ENCODE measurements around the gene ATP11A.

ATP11A gene

DNA sequence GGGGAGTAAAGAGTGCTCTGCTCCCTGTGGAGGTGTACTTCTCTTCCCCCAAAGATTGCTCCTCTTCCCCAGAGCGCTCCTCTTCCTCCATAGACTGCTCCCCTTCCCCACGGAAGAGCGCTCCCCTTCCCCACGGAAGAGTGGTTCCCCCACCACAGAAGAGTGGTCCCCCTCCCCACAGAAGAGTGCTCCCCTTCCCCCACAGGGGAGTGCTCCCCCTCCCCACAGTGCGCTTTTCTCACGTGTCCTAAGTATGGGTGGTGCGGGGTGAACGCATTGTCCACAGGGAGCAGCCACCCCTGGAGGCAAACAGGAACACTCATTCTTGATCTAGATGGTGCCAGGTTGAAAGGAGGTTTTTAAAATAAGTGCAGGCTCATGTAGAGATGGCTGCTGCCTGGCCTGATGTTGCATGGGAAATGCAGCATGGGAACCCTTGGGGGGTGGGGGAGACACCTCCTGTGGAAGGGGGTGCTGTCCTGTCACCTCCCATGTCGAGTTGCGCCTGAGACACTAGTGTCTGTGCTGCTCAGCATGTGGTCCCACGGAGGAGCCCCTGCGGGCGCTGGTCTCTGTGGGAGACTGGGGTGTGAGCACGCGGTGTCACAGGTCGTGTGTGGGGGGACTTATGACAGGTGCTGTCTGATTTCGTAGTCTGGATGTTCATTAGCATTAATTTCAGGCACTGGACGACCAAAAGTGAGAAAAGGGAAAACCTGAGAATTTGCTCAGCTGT is 52.2 kb downstream of the ATP11A start:
- DNase-seq (ENCODE audit: low read depth): no peak

DNA sequence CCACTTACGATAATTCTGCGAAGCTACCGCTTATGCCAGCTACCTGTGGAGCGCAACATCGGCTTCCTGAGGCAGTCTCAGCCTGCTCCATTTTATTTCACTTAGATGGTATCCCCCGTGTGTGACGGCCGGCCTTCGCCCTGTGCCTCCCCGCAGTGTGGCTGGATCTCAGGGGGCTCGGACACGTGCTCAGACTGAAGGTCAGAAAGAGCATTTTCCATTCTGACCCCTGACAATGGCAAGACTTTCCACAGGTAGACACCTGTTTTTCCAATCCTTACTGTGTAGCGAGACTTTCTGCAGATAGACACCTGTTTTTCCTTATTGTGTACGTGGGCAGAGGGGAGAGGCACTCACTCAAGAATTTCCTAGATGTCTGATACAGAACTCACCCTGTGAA is 52.7 kb downstream of the ATP11A start:
- no peak for DNase-seq (ENCODE audit: low read depth)

DNA sequence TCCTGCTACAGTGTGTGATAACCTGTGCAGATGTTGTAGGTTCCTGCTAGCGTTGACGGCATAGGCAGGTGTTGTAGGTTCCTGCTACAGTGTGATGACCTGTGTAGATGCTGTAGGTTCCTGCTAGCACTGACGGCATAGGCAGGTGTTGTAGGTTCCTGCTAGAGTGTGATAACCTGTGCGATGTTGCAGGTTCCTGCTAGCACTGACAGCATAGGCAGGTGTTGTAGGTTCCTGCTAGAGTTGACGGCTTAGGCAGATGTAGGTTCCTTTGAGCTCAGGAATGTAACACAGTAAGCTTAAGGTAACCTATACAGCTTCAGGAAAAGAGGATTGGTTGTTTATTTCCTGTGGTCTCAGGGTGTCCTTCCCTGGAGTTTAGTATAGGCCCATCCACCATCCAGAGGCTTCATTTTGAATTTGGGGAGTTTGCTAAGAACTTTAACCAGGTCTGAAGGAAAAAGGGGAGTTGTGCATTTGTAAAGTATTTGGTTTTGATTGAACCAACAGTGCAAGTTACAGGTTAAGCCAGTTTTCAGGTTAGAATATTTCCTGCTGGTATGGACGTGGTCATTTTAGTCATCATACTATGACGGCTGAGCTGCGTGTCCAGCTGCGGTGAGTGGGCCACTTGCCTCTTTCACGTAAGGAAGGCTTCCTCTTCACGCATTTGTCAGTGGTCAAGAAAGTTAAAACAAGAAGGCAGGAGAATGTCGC is 53.8 kb downstream of the ATP11A start:
- no peak for DNase-seq (ENCODE audit: low read depth)

DNA sequence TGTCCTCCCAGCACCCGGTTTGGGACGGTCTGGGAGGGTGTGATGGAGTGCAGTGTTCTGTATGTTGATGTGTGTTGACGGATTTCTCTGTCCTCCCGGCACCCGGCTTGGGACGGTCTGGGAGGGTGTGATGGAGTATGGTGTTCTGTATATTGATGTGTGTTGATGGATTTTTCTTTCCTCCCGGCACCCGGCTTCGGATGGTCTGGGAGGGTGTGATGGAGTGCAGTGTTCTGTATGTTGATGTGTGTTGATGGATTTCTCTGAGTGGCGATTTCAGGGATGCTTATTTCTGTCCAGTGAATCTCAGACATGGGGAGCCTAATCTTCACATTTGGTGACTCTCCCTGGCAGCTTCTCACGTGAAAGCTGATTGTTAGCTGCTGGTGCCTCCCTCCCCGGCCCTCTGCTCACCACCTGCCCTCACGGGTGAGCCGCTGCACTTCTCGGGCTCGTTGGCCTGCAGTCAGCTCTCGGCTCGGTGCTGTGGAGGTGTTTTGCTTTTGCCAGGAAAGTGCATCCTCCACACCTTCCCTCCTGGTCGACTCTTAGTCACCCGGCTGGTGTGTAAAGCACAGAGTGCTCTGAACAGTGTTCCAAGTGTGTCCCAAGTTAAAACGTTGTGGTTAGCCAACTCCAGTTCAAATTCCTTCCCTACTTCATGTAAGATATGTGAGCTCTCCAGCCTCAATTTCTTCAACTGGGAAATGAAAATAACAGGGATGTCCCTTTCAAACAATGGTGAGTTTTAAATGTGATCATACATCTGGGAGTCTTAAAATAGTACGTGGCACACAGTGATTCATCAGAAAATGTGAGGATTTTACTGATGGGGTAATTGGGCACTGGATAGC is 54.6 kb downstream of the ATP11A start:
- DNase-seq (ENCODE audit: low read depth): peak; percentile 74

DNA sequence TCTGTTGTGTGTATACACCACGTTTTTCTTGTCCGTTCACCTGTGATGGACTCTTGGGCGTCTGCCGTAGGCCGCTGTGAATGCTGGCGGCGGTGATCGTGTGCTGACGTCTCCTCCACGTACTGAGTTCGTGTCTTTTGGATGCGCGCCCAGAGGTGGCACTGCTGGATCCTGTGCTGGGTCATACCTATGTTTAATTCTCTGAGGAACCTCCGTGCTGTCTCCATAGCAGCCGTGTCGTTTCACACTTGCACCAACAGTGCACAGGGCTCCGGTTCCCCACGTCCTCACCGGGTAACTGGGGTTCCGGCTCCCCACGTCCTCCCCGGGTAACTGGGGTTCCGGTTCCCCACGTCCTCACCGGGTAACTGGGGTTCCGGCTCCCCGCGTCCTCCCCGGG is 56.2 kb downstream of the ATP11A start:
- no peak for DNase-seq (ENCODE audit: low read depth)

DNA sequence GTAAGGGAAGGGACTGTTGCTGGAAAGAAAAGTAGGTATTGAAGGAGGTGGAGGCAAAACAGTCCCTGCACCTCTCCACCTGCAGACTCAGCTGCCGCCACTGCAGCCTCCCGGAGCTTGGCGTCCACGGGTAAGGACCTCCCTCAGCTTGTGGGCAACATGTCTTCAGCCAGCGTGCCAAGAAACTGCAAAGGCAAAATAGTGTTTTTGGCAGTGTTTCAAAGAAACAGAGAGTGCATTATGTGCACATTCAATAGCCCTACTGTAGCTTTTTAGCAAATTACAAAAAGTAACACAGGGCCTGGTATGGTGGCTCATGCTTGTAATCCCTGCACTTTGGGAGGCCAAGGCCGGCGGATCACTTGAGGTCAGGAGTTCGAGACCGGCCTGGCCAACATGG is 57.4 kb downstream of the ATP11A start:
- DNase-seq (ENCODE audit: low read depth): no peak

DNA sequence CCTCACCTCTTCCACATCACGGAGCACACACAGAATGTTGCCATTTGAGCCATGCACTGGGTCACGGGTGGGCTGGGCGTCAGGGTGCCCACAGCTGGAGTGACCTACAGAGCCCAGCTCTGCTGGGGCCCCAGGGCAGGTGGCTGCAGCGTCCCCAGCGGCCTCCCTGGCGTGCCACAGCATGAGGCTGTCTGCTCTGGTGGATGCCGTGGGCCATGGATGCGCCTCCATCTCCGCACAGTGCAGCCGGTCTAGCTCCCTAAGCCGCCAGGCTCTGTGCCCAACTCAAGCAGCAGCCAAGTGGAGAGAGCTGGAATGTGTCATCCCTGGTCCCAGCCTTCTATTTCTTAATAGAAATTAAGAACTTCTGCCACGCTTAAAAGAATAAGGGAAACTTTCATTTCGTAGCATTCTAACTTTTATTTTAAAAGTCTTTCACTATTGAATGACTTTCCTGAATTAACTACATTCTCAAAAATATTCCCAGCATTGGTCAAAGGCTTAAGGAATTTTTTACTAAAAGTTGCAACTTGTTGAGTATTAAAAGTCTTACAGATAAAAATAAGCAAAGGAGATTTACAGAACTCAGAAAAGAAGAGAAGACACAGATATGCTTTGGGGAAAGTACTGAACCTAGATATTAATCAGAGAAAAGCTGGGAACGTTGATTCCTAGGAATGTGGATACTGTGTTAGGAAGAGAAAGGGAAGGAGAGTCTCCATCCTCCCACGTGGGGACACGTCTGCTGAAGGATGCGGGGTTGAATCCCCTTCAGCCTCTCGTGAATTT is 59.3 kb downstream of the ATP11A start:
- DNase-seq (ENCODE audit: low read depth): peak; percentile 34

DNA sequence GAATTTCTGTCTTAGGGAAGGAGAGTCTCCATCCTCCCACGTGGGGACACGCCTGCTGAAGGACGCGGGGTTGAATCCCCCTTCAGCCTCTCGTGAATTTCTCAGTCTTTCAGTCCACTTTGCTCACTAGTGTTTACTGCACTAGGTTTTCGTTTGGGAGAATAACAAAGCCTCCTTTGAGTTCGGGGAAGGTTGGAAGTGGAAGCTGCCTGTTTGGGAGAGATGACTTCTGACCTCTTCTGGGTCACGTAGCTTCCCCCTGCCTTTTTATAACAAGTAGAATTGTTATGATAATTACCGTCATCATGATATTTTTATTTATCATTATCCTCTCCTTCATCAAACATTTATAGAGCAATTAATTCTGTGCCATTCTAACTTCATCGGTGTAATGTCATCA is 60.7 kb downstream of the ATP11A start:
- no peak for DNase-seq (ENCODE audit: low read depth)

DNA sequence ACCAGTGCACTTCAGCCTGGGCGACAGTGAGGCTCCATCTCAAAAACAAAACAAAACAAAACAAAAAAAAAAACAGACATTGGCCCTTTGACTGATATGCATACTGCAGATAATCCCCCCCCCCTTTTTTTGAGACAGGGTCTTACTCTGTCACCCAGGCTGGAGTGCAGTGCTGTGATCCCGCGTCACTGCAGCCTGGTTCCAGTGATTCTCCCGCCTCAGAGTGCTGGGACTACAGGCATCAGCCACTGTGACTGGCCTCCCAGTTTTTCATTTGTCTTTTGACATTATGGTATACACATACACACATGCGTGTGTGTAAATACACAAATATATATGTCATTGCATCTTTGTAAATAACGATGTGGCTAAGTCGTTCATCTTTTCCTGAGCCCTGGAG is 61.8 kb downstream of the ATP11A start:
- DNase-seq (ENCODE audit: low read depth): no peak

DNA sequence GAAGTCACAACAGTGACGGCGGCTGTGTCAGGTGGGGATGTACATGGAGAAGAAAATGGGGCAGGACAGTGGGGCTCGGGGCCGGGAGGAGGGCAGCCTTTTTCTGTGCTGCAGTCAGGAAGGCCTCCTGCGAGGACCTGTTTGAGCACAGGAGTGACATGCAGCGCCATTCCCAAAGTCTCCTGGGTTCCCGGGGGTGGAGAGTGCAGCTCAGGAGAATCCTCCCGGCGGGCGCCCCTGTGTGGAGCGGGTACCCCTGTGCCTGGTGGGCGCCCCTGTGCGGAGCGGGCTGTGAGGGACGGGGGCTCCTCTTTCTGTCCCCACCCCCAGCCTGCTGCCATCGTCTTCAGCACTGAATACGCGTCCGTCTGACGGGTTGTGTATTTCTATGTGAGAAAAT is 62.4 kb downstream of the ATP11A start:
- DNase-seq (ENCODE audit: low read depth): no peak

DNA sequence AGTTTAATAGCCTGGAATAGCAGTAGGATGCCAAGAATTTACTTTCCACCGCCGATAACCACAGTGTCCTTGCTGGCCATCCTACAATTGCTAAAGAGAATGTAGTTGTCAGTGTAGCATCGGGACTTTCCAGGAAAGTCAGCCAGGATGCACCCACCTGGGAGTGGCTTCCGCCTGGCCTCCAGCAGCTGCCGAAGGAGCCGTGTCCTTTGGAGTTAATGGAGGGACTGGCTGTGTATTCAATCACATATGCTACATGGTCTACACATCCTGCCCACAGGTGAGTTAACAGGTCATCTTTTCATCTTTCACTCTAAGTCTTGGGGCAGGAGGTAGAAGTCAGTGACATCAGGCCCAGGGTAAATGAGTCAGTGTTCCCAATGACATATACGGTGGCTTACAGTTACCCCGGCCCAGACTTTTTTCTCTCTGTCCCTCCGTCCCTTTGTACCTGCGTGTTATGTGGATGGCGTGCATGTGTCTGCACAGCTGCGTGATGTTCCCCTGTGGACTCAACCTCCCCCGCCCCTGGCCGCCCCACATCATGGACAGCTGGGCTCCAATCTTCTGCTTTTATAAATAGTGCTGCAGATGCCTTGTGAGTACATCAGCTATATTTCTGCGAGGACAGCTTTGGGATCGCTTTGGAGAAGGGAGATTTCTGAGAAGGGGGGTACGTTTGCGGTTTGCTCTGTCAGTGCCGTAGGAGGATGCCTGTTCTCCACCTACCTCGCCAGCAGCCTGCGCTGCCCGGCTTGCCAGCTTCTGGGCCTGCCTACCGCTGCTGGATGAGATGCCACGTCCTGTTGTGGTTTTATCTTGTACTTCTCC is 63.1 kb downstream of the ATP11A start:
- no peak for DNase-seq (ENCODE audit: low read depth)

DNA sequence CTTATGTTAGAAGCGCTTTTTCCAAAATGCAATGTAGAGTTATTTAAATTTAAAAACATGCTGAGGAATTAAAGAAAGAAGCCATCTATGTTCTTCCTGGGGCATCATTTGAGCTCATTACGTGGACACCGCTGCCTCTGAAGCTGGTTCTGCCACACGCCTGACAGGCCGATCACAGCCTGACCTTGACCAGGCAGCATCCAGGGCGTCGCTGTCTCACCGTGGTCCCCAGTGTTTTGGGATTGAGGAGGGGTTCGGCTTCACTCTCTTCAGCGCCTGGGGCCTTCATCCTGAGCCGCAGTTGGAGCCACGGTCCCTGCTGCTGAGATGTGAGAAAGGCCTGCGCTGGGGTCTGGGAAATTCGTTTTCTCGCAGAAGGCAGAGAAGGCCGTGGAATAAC is 64.0 kb downstream of the ATP11A start:
- no peak for DNase-seq (ENCODE audit: low read depth)

DNA sequence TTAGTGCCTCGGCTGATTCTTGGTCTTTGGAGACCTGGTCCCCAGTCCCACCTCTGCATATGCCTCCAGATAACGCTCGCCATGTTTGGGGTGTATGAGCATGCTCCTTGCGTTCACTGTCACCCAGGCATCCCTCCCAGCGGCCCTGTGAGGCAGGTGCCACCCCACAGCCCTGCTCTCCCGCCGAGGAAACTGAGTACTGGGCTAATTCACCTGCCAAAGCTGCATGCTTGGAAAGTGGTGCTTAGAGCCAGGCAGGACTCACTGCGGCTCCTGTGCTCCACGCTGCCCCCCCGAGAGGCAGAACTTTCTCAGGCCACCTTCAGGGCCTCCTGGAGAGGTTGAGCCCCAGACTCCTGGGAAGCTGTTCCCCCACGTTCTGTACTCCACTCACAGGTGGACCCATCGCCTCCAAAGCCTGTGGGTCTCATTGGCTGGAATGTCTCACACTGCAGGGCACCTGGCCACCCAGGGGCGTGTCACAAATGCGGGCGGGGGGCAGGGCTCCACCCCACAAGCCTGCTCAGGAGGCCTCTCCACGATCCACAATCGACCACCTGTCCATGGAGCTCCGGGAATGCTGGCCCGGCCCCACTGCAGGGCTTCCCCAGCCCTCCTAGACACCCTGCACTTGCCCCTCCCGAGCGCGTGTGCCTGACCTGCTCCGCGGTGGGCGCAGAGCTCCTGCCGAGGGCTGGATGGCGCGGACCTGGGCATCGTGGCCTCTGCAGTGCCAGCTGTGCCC is 64.6 kb downstream of the ATP11A start:
- no peak for DNase-seq (ENCODE audit: low read depth)

DNA sequence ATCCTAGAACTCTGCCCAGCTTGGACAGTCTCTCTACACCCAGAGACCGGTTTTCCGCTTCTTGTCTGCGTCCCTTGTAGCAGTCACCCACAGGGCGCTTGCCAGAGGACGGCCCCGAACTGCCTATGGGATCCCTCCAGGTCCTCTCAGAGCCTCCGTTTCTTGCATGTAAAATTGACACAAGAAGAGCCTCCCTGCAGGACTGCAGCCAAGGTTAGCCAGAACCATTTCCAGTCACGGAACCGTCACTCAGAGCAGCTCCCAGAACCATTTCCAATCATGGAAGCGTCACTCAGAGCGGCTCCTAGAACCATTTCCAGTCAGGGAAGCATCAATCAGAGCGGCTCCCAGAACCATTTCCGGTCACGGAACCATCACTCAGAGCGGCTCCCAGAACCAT is 65.5 kb downstream of the ATP11A start:
- no peak for DNase-seq (ENCODE audit: low read depth)

DNA sequence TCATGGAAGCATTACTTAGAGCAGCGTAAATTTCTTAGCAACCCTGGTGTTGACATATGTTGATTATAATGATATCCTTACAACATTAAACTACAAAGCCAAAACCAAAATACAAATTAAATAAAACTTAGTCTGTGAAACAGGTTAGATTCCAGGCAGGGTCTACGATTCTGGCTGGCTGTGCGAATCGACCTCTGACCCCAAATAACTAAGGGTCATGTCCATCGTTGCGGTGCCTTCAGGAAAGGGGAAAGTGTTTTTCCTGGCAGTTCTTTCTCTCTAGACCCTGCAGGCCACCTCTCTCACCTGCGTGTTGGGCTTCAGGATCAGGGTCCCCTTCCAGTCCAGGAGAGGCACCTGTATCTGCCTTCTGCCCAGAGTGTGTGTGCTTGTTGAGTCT is 66.2 kb downstream of the ATP11A start:
- no peak for DNase-seq (ENCODE audit: low read depth)

DNA sequence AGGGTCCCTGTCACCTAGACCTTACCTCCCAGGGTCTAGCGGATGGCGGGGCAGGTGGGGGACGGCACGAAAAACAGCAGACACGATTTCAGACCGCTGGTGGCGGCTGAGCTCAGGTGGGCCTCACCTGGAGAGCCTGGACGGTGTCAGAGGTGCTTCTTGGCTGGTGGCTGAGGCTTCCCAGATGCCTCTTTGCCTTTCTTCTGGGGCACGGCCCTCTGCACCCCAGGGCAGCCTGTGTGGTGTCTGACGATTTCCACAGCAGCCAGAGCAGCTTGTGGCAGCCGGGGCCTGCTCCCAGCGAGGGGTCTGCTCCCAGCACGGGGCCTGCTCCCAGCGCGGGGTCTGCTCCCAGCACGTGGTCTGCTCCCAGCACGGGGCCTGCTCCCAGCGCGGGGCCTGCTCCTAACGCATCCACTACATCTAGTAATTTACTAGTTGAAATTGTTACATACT is 66.7 kb downstream of the ATP11A start:
- no peak for DNase-seq (ENCODE audit: low read depth)

DNA sequence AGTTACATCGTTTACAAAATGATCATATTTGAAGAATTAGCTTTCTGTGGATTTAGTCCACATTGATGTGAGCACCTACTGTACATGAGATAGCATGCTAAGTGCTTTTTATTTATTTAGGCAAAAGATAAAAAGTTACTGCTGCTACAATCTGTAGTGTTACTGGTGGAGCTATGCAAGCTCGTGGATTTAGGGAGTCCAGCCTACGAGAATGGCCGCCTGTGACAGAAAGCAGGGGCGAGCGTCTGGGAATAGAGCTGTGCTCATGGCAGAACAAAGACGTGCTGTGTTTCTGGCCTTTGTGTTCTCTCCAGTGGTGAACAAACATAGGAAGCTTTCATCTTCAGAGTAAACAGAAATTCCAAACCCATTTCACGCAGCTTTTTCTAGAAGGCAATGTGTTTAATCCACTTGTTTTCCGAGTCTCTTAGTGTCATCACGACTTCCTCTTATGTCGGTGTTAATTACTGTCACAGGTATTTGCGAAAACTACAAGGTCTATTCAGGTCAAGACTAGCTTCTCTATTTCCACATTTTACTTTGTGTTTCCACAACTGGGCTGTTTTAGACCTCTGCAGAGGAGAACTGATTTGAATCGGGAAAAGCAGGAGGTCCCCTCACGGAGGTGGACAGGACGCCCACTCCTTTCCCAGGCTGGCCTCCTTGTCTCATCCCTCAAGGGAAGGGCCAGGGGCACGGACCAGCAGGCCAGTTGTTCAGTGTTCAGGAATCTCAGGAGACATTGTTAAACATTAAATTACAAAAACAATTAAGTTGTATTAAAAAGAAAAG is 67.3 kb downstream of the ATP11A start:
- no peak for DNase-seq (ENCODE audit: low read depth)

DNA sequence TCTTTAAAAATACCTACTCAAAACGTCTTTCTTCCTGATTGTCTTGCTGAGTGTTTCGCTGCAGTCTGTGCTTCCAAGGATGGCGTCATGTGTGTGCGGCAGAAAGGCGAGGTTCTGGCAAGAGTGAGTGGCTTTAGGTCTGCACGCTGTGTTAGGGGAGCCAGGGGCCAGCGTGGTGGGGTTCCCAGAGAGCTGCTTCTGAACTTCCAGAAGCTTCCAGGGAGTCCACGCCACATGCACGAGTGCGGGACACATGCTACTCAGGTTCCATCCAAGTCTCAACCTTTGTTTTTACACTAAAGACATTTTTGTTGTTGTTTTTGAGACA is 67.9 kb downstream of the ATP11A start:
- no peak for DNase-seq (ENCODE audit: low read depth)

DNA sequence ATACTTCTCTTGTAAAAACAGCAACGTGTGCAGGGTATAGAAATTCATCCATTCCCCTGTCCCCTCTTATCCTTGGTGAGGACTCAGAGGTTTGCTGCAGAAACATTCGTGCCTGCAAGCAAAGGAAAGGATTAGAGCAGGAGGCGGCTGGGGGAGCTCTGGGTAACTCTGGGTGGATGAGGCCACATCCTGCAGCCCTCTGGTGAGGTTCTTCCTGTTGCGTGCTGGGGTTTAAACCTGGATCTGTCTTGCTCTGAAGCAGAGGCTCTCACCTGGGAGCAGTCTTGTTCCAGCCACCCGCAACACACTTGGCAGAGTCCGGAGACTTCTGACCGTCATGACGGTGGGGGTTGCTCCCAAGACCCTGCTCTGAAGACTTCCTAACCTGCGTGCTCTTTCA is 69.2 kb downstream of the ATP11A start:
- no peak for DNase-seq (ENCODE audit: low read depth)

DNA sequence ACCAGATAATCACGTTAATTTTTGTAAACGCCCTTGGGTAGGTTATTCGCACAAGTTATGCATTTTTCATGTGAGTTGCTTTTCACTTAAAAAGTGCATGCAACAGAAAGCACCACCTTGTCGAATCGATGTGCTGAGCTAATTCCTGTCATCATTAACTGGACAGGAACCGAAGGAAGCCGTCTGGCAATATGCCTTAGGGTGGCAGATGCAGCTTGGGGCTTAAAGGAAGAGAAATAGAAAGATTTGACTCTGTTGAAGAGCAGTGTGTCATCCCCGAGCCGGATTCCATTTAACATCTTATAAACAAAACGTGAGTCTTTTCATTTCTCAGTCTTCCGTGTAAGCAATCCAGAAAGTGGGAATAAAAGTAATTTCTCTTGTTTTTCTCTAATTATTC is 70.0 kb downstream of the ATP11A start:
- DNase-seq (ENCODE audit: low read depth): no peak

Data from amniotic epithelial cell (primary cell).